ENCODE measurements around the gene SDSL.

The SDSL gene

DNA sequence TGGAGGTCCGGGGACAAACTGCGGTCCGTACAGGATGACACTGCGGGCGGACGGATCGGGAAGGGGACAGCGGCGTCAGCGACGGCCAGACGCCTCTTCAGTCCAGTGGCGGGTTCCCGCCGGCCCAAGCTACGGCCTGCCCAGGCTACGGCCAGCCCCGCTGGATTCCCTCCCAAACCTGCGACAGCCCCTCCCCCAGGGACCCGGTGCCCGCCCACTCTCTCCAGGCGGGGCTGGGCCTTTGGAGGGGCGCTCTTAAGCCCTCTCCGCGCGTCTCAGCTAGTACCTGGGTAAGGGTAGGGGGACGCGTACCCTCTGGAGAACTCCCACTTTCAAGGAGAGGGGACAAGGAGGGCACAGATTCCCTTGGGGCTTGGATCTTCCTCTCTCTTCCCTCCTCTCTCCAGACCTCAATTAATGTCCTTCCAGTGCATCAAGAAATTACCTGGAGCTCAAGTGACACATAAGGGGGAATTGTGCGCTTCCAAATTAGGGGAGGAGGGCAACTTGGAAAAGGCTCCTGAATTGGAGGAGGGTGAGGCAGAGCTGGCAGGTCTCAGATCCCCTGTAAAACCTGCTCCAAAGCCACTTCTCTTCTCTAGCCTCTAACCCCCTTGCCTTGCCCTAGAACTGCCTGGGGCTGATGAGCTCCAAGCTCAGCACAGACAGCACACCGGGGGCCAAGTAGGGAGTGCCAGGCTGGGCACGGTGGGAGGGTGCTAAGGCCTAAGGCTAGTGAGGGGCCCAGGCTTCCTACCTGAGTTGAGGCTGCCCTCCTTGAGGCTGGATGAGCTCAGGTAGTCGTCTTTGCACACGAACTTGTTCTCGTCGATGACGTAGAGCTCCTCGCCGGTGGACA, 46.4 kb downstream of the SDSL start:
- DNase-seq (ENCODE audit: low read depth) = no peak

DNA sequence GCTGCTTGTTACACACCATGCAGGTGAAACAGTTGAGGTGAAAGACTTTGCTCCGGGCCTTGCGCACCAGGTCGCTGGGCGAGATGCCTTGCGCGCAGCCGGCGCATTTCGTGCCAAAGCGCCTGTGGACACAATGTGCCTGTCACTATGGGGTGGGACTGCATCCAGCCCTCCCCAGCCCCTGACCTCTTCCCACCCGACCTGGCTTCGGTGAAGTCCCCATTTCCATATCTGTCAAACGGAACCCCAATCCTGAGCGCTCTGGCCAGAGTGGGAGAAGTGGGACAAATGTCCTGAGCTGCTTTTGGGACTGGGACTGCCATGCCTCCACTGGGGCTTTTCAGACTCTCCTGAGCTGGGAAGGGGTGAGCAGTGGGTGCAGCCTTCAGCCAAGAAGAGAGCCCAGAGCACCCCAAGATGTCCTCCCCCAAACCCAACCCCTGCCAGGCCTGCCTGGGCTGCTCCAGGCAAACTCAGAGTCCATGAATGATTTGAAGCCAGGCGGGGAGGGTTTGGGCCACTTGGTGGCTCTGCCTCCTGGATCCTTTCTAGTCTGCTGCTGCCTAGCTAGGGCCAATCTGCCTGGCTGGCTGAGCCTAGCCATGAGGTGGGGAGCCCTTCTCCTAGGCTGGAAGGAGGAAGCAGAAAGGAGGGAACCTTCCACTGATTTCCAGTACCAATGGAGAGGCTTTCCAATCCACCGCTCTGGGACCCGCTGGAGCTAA, 47.2 kb downstream of the SDSL start:
- no peak for DNase-seq (ENCODE audit: low read depth)

DNA sequence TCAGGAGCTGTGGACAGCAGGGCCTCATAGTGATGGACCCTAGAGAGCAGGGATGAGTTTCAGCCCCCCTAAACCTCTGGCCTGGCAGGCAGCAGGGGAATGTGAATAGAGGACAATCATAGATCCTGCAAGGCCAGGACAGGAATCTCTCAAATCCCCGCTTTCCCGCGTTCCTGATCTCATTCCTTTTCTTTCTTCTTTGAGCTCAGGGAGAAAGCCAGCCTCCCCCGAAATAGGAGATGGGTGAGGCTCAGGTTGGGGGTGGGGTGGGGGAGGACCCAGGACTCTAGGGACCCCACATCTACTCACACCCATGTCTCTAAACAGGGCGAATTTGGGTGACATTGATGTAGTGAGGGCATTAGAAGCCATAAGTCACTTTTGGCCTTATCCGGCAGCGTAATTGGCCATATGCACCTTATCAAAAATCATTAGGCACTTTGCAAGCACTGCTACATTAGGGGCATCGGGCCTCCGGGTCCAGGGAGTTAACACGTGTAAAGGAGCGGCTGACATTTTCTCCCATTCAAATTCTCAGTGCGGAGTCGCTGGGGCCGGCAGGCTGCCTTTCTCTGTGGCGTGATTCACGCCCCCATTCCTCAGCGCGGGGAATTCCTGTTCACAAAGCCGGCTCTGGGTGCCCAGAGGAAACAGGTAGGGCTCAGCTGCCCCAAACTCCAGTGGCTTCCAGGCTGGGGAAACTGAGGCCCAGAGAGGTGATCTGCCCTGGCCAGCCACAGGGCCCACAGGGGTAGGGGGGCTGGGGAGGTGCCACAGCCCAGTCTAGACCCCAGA, 48.0 kb downstream of the SDSL start:
- DNase-seq (ENCODE audit: low read depth) = no peak

DNA sequence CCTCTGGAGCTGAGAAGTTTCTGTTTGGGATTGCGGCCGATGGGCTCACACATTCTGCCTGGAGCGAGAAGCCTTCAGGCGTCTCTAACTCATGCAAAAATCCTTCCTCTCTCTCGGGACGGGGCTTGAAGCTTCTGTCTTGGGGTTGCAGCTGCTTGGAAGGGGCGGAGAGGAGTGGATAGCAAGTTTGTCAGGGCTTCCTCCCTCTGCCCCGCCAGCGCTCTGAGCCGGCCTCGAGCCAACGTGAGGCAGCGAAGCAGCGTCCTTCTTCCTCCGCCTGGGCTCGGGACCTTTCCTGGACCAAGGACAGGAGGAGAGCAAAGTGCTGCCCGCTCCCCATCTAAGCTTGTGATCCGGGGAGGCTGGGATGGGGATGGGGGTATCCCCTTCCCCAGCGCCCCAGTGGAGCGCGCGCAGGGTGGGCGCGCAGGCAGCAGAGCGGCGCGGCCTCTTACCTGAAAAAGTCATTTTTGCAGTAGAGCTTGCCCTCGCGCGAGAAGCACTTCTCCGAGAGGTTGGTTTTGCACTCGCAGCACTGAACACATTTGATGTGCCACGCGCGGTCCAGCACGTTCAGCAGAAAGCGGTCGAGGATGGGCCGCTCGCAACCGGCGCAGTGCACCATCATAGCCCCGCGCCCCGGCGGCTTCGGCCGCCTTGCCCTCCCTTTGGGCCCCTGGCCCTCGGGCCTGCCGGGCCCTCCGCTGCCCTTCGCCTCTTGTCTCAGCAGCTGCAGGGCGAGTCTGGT, 48.9 kb downstream of the SDSL start:
- no peak for DNase-seq (ENCODE audit: low read depth)

- DNase-seq (ENCODE audit: low read depth) = no peak
Measured at GRCh38 chr12:113471619-113472171, 49.5 kb downstream of the SDSL start, which contains the start of gene LHX5. TSS of gene LHX5 (minus strand) at chr12:113471871. CDS start at chr12:113471498, 373 bp downstream.

- DNase-seq (ENCODE audit: low read depth) = no peak
Measured at GRCh38 chr12:113472191-113473121, 50.3 kb downstream of the SDSL start.

GRCh38 chr12:113473400-113473799, 51.2 kb downstream of the SDSL start:
- no peak for DNase-seq (ENCODE audit: low read depth)

GRCh38 chr12:113473942-113474341, 51.8 kb downstream of the SDSL start:
- no peak for DNase-seq (ENCODE audit: low read depth)

DNA sequence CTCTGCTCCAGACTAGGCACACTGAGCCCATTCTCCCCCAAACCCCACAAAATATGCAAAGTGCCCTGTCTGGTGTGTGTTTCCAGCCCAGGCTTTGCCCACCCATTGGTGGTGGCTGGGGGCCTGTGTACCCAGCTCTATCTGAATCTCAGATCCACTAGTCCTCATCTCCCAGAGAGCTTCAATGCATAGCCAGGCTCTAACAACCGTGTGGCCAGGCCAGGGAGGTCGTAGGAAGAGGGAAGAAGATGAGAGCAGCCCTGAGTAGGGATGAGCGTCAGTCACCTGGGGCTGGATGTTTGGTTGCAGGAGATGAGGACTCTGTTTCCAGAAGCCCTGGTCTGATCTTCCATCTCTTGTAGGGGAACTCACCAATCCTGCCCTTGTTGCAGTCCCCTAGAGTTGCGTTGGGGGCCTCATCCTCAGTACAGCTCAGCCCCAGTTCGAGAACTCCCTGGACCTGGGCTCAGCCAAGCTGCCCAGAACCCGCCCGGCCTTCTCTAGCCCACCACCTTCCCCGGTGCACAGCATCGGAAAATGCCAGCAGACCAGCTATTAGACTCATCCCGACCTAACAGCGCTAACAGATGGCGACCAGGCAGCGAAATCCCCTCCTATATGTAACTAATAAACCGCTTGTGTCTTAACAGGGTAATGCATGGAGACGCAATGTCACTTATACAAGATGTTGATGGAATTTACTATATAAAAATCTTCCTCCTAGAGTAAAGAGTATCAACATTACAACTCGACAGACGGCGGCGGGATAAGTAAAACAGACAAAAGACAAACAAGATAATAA, 52.7 kb downstream of the SDSL start:
- no peak for DNase-seq (ENCODE audit: low read depth)

DNA sequence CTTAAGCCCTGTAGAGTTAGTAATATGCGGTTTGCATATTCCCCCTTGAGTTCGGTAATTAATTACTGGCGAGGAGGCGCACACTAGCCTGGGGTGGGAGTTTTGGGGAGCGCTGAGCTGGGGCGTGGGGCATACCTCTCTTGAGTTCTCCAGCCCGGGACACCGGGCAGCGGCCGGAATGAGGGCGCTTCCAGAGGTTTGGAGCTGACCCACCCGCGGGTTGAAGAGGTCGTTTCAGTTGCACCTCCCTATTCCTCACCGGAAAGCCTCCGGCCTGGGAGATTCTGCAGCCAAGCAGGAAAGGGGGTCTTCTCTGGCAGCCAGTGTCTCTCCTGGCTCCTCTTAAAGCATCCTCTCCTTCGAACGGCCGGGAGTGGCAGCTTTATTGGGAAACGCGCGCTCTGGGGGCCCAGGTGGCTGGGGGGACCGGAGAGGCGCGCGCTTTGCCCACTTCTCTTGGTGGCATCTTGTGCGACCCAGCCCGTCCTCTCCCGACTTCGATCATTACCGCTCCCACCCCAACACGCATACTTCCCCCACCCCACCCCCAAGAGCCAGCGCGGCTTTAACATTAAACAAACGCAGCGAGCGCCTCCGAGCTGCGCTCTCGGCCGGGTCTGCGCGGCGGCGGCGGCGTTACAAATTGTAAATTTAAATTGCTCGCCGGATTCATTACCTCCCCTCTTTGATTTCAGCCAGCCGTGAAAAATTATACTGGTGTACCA, 53.4 kb downstream of the SDSL start:
- no peak for DNase-seq (ENCODE audit: low read depth)

- no peak for DNase-seq (ENCODE audit: low read depth)
Measured at GRCh38 chr12:113476176-113476986, 54.2 kb downstream of the SDSL start.

GRCh38 chr12:113477171-113477841, 55.1 kb downstream of the SDSL start:
- DNase-seq (ENCODE audit: low read depth) = no peak

GRCh38 chr12:113477842-113478215, 55.6 kb downstream of the SDSL start:
- no peak for DNase-seq (ENCODE audit: low read depth)

DNA sequence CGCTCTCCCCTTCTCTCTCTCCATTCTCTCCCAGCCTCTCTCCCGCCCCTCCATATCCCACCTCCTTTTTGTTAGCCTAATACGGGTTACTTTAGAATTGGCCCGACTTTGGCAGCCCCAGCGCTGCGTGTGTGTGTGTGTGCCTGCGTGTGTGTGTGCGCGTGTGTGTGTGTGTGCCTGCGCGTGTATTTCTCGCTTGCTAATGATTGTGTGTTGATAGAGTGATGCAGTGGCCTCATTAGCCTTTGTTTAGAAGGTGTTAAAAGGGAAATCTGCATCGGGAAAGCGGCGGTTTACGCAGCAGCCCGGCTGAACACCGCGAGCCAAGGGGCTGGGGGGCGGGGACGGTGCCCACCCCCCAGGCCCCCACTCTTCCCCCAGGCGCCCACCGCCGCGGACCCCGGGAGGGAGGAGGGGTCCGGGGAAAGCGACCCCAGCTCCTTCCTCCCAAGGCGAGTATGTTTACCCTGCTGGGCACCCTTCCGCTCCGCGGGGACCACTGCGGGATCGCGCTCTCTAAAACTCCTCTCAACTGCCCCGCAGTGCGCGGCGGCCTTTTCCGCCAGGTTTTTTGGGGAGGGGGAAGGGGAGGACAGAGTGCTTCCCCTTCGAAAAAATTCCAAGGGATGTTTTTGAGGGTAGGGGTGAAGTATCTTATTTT, 56.3 kb downstream of the SDSL start:
- DNase-seq (ENCODE audit: low read depth) = no peak

- DNase-seq (ENCODE audit: low read depth) = no peak
Measured at GRCh38 chr12:113479216-113479589, 57.0 kb downstream of the SDSL start.

GRCh38 chr12:113479590-113480335, 57.6 kb downstream of the SDSL start:
- DNase-seq (ENCODE audit: low read depth) = no peak
